Left lung (tissue), 10 donors: ENCODE measurements around the gene TFCP2L1. TPM values are rescaled to one million over a fixed set of nuclear protein-coding genes. Genes with fewer than 3 reads are reported as not detected.

ENCODE experiments used
- ATAC-seq: fragments of 200-7000 bp; cut with Tn5 transposase; one replicate; pipeline ENCODE4 v1.9.1; 2020; ENCODE audit warnings: moderate library complexity
- DNase-seq, 4 donors: peaks; one replicate each; pipeline ENCODE4 v3.0.0-alpha.2; 2013 to 2020
- H3K27ac ChIP-seq, 2 donors: fragments of 200-600 bp; sonication (generic) in 1 of 2; one replicate each; pipeline versions ENCODE4 v1.5.0 to v1.8.0; 2020 to 2021
- H3K27me3 ChIP-seq, 2 donors: fragments of 200-600 bp; sonication (generic) in 1 of 2; one replicate each; pipeline versions ENCODE4 v1.5.0 to v1.8.0; 2020 to 2021
- H3K36me3 ChIP-seq, 2 donors: fragments of 200-600 bp; sonication (generic) in 1 of 2; one replicate each; pipeline versions ENCODE4 v1.5.0 to v1.8.0; 2020 to 2021
- H3K4me1 ChIP-seq, 2 donors: fragments of 200-600 bp; one replicate each; pipeline ENCODE4 v1.8.0; 2021
- H3K4me3 ChIP-seq, 2 donors: fragments of 200-600 bp; sonication (generic) in 1 of 2; one replicate each; pipeline versions ENCODE4 v1.5.0 to v1.8.0; 2020 to 2021; ENCODE audit warnings: mild to moderate bottlenecking in 1 of 2
- H3K9me3 ChIP-seq, 2 donors: fragments of 200-600 bp; sonication (generic) in 1 of 2; one replicate each; pipeline versions ENCODE4 v1.5.0 to v1.8.0; 2020 to 2021
- CTCF ChIP-seq, 2 donors: fragments of 200-600 bp; sonication (generic) in 1 of 2; IDR thresholded peaks; one replicate each; pipeline versions ENCODE4 v1.5.0 to v1.8.0; 2021; ENCODE audit warnings: antibody characterized with exemption in 2 of 2
- intact Hi-C, 2 donors: fragments of 100-400 bp; cut with DNase I; formaldehyde crosslinking; loops; one replicate each; pipeline versions ENCODE4 v1.11.2 to v1.14.2; 2022
- polyA plus RNA-seq, 6 donors: library from polyadenylated mRNA; unstranded; fragments of 120-200 nt; gene quantifications; one replicate each; pipeline ENCODE4 v1.2.1, GENCODE V29; 2013; ENCODE audit not compliant: insufficient read length in 6 of 6
- total RNA-seq, 2 donors: library from RNA; stranded (reverse); fragmentation: NEBNext Ultra II Directional; extraction: Animal tissue kit (Norgen Biotek cat#: 25700); gene quantifications; one replicate each; pipeline ENCODE4 v1.2.1, GENCODE V29; 2021
- donor health status: DM: no; HTN: yes; CAD: no.
- donor health status: DM: no; HTN: no; CAD: no.

Gene TFCP2L1
- total and polyA plus RNA-seq, 8 donors, result 3.5 to 32.5 (median 4.6) TPM

GRCh38 chr2:121205321-121205942 is 79.6 kb downstream of the TFCP2L1 start:
- no peak for TF ChIP-seq CTCF (IDR thresholded peaks at IDR 0.05)
- no peak overlapping the region for H3K27ac ChIP-seq
- no peaks in the 10 kb centered on the region for H3K4me1 ChIP-seq
- DNase-seq, result no peak
- no peaks in the 10 kb centered on the region for H3K9me3 ChIP-seq
- no peaks in the 10 kb centered on the region for H3K36me3 ChIP-seq
- intact Hi-C loops, result no loop called here
- ATAC-seq, result no peak
- no peak overlapping the region for H3K4me3 ChIP-seq
- no peaks in the 10 kb centered on the region for H3K27me3 ChIP-seq

GRCh38 chr2:121203591-121204249 is 81.3 kb downstream of the TFCP2L1 start:
- no peak for DNase-seq
- TF ChIP-seq CTCF (IDR thresholded peaks at IDR 0.05), result no peak
- ATAC-seq, result peak; percentile 53
- Histone ChIP-seq H3K27me3 (no peaks in the 10 kb centered on the region), H3K4me3 (no peak overlapping the region), H3K36me3 (no peaks in the 10 kb centered on the region), H3K4me1 (peaks cover 0 to 3% of the 10 kb centered on the region in 2 donors), H3K9me3 (no peaks in the 10 kb centered on the region), H3K27ac (no peak overlapping the region)
- intact Hi-C loops, result no loop called here

GRCh38 chr2:121202541-121203310 is 82.3 kb downstream of the TFCP2L1 start:
- DNase-seq, result peak in 1 of 4 donors; percentile 50
- intact Hi-C loops, result no loop called here
- Histone ChIP-seq H3K4me1 (peaks cover 10 to 11% of the 10 kb centered on the region in 2 donors), H3K9me3 (no peaks in the 10 kb centered on the region), H3K4me3 (no peak overlapping the region), H3K36me3 (no peaks in the 10 kb centered on the region), H3K27me3 (no peaks in the 10 kb centered on the region), H3K27ac (no peak overlapping the region)
- no peak for TF ChIP-seq CTCF (IDR thresholded peaks at IDR 0.05)
- no peak for ATAC-seq

- DNase-seq, result peak in 1 of 4 donors; percentile 3
- Histone ChIP-seq H3K4me1 (peaks cover 14 to 16% of the 10 kb centered on the region in 2 donors), H3K27ac (no peak overlapping the region), H3K27me3 (no peaks in the 10 kb centered on the region), H3K36me3 (no peaks in the 10 kb centered on the region), H3K4me3 (no peak overlapping the region), H3K9me3 (no peaks in the 10 kb centered on the region)
- no peak for TF ChIP-seq CTCF (IDR thresholded peaks at IDR 0.05)
- ATAC-seq, result no peak
- intact Hi-C loops, result no loop called here
These were observed 83.2 kb downstream of the TFCP2L1 start for GRCh38 chr2:121201796-121202195.
